Panc1 (cell line): ENCODE measurements around the gene ING2. TPM values are rescaled to one million over a fixed set of nuclear protein-coding genes. Genes with fewer than 3 reads are reported as not detected.

Experiments
- ATAC-seq: fragments of 200-7000 bp; cut with Tn5 transposase; 2 replicates; pipeline ENCODE4 v1.9.1; 2020; ENCODE audit warnings: mild to moderate bottlenecking, moderate library complexity
- BruUV-seq: library from RNA; stranded (reverse); fragments of 400-500 nt; replicated peaks from 2 replicates; lab custom pipeline; 2021; lab: Mats Ljungman, UMichigan
- CTCF ChIA-PET: fragments of 300-600 bp; sonication (Branson Sonifier 250); formaldehyde crosslinking; loops from one replicate; lab custom pipeline; 2022; ENCODE audit warnings: antibody characterized with exemption; lab: Charles Lee
- POLR2A ChIA-PET: fragments of 300-600 bp; sonication (Branson Sonifier 250); formaldehyde crosslinking; loops from one replicate; lab custom pipeline; 2022; ENCODE audit warnings: antibody characterized with exemption; lab: Charles Lee
- DNase-seq: peaks from one replicate; pipeline ENCODE4 v3.0.0-alpha.2; 2010; ENCODE audit warnings: low read depth, low spot score
- H3K27ac ChIP-seq: 2 replicates; pipeline ENCODE4 v1.5.1; 2011; ENCODE audit warnings: mild to moderate bottlenecking, low read length, inconsistent platforms
- H3K27me3 ChIP-seq: fragments of 200-500 bp; sonication (Bioruptor generic); 2 replicates; pipeline ENCODE4 v1.6.0; 2014; ENCODE audit warnings: low read length, inconsistent platforms; ENCODE audit not compliant: control insufficient read depth, insufficient read depth
- H3K36me3 ChIP-seq: fragments of 200-500 bp; sonication (Bioruptor generic); 2 replicates; pipeline ENCODE4 v1.5.1; 2014; ENCODE audit warnings: inconsistent platforms, mild to moderate bottlenecking, low read length, moderate library complexity; ENCODE audit not compliant: control insufficient read depth, insufficient read depth
- H3K4me1 ChIP-seq: 2 replicates; pipeline ENCODE4 v1.5.1; 2011; ENCODE audit warnings: inconsistent platforms, mild to moderate bottlenecking, low read length, moderate library complexity; ENCODE audit not compliant: control insufficient read depth, insufficient read depth
- H3K4me3 ChIP-seq, 2 experiments: 2 replicates each; pipeline ENCODE4 v1.5.1; 2011 to 2012; ENCODE audit warnings: low read depth in 2 of 2, low read length in 2 of 2, mild to moderate bottlenecking in 2 of 2, inconsistent platforms in 1 of 2, moderate library complexity in 1 of 2
- H3K9me3 ChIP-seq: fragments of 200-500 bp; sonication (Bioruptor generic); 2 replicates; pipeline ENCODE4 v1.5.1; 2014; ENCODE audit warnings: low read depth, mild to moderate bottlenecking, inconsistent platforms, low read length, moderate library complexity; ENCODE audit not compliant: control insufficient read depth, insufficient read depth
- POLR2AphosphoS5 ChIP-seq: IDR thresholded peaks from 2 replicates; pipeline ENCODE4 v1.6.1; 2012; ENCODE audit warnings: mild to moderate bottlenecking, low read depth, low read length, moderate library complexity
- SIN3A ChIP-seq: IDR thresholded peaks from 2 replicates; pipeline ENCODE4 v1.6.1; 2012; ENCODE audit warnings: low read depth, mild to moderate bottlenecking, low read length, moderate library complexity, borderline replicate concordance; ENCODE audit not compliant: insufficient read depth
- TCF7L2 ChIP-seq: IDR thresholded peaks from 2 replicates; pipeline ENCODE4 v1.6.1; 2011; ENCODE audit warnings: mild to moderate bottlenecking, low read depth, low read length, inconsistent platforms
- in situ Hi-C: cut with HindIII; loops from 2 replicates; pipeline ENCODE4 v1.10.0; 2016; ENCODE audit warnings: low sequenced_read_pairs, low pct_unique_long_range_greater_than_20kb
- intact Hi-C: fragments of 100-400 bp; cut with micrococcal nuclease; formaldehyde crosslinking; loops from one replicate; pipeline ENCODE4 v1.10.0; 2022; ENCODE audit not compliant: unreplicated experiment
- total RNA-seq: library from RNA; stranded (reverse); gene quantifications from one replicate; pipeline ENCODE4 v1.2.1, GENCODE V29; 2021; ENCODE audit not compliant: unreplicated experiment
- TF ChIP-seq, protein P1 (sequence below): fragments of 450-650 bp; IDR thresholded peaks from 2 replicates; pipeline ENCODE4 v1.5.1; 2017; ENCODE audit warnings: mild to moderate bottlenecking
- TF ChIP-seq, protein P2 (sequence below), 2 experiments: IDR thresholded peaks; 2 replicates each; pipeline ENCODE4 v1.6.1; 2011 to 2012; ENCODE audit warnings: low read depth in 2 of 2, control low read depth in 1 of 2, low read length in 1 of 2, mild to moderate bottlenecking in 1 of 2, moderate library complexity in 1 of 2; ENCODE audit not compliant: insufficient read depth in 1 of 2

ING2 gene
- total RNA-seq, 1 experiment from 2014 or later, result 11.8 TPM

DNA sequence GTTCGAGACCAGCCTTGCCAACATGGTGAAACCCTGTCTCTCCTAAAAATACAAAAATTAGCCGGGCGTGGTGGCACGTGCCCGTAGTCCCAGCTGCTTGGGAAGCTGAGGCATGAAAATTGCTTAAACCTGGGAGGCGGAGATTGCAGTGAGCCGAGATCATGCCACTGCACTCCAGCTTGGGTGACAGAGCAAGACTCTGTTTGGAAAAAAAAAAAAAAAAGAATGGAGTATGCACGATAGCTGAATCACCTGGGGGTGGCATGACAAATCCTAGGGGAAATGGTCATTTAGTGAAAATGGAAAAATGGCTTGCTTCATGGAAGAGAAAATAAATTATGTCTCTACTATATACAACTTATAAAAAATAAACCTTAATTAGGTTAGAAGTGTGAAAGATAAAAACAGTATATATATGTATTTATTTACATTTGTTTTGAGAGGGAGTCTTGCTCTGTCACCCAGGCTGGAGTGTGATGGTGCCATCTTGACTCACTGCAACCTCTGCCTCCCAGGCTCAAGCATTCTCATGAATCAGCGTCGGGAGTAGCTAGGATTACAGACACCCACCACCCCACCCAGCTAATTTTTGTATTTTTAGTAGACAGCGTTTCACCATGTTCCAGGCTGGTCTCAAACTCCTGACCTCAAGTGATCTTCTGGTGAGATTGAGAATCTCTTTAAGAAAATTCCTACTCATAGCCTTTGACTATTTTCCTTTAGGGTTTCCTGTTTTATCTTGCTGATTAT, 19.3 kb upstream of the ING2 start:
- BruUV-seq, result no TSS peak
- TF ChIP-seq, protein P1, sequence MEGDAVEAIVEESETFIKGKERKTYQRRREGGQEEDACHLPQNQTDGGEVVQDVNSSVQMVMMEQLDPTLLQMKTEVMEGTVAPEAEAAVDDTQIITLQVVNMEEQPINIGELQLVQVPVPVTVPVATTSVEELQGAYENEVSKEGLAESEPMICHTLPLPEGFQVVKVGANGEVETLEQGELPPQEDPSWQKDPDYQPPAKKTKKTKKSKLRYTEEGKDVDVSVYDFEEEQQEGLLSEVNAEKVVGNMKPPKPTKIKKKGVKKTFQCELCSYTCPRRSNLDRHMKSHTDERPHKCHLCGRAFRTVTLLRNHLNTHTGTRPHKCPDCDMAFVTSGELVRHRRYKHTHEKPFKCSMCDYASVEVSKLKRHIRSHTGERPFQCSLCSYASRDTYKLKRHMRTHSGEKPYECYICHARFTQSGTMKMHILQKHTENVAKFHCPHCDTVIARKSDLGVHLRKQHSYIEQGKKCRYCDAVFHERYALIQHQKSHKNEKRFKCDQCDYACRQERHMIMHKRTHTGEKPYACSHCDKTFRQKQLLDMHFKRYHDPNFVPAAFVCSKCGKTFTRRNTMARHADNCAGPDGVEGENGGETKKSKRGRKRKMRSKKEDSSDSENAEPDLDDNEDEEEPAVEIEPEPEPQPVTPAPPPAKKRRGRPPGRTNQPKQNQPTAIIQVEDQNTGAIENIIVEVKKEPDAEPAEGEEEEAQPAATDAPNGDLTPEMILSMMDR, result no peak
- TF ChIP-seq POLR2AphosphoS5 (no peak), SIN3A (no peak), TCF7L2 (no peak)
- TF ChIP-seq, protein P2, sequence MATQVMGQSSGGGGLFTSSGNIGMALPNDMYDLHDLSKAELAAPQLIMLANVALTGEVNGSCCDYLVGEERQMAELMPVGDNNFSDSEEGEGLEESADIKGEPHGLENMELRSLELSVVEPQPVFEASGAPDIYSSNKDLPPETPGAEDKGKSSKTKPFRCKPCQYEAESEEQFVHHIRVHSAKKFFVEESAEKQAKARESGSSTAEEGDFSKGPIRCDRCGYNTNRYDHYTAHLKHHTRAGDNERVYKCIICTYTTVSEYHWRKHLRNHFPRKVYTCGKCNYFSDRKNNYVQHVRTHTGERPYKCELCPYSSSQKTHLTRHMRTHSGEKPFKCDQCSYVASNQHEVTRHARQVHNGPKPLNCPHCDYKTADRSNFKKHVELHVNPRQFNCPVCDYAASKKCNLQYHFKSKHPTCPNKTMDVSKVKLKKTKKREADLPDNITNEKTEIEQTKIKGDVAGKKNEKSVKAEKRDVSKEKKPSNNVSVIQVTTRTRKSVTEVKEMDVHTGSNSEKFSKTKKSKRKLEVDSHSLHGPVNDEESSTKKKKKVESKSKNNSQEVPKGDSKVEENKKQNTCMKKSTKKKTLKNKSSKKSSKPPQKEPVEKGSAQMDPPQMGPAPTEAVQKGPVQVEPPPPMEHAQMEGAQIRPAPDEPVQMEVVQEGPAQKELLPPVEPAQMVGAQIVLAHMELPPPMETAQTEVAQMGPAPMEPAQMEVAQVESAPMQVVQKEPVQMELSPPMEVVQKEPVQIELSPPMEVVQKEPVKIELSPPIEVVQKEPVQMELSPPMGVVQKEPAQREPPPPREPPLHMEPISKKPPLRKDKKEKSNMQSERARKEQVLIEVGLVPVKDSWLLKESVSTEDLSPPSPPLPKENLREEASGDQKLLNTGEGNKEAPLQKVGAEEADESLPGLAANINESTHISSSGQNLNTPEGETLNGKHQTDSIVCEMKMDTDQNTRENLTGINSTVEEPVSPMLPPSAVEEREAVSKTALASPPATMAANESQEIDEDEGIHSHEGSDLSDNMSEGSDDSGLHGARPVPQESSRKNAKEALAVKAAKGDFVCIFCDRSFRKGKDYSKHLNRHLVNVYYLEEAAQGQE (IDR thresholded peaks at IDR 0.05; ENCODE audit: insufficient read depth in 1 of 2, low read depth in 2 of 2, low read length in 1 of 2), result no peak
- ATAC-seq, result no peak
- no peak for DNase-seq
- in situ Hi-C loops, result no loop called here
- no peaks in the 10 kb centered on the region for H3K4me1 ChIP-seq
- no peak overlapping the region for H3K4me3 ChIP-seq
- no peak overlapping the region for H3K27ac ChIP-seq
- intact Hi-C loops, result no loop called here
- no peaks in the 10 kb centered on the region for H3K27me3 ChIP-seq
- ChIA-PET CTCF (no interaction called here), POLR2A (interaction anchor here (0.7 kb wide), 1 partner anchor 1298 kb away, joined by 12 read pairs; no protein-coding TSS in a partner anchor)
- no peaks in the 10 kb centered on the region for H3K36me3 ChIP-seq
- no peaks in the 10 kb centered on the region for H3K9me3 ChIP-seq

DNA sequence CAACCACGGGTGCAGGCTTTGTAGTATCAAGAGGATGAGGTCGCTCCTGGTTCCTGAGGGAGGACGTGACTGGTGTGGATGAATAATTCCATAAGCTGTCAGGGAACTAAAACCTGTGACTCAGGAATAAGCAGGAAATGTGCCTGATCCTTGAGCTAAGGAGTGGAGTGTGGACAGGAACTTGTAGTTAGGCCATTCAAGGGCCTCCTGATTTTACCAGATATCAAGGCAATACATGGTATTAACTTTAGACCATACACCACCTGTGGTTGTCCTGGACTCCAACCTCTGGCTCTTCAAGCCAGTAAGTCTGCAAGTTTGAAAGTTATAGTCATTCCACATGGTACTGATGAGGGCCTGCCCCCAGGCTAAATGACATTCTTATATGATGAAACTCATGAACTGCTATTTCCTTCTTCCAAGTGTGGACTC, 12.1 kb upstream of the ING2 start:
- ATAC-seq, result peak; percentile 38; the same call in 1 of the 2 replicates
- no peaks in the 10 kb centered on the region for H3K36me3 ChIP-seq
- CTCF ChIA-PET, result no interaction called here
- intact Hi-C loops, result no loop called here
- in situ Hi-C loops, result no loop called here
- no peak overlapping the region for H3K4me3 ChIP-seq
- no TSS peak for BruUV-seq
- DNase-seq, result no peak
- H3K9me3 ChIP-seq, result no peaks in the 10 kb centered on the region
- POLR2A ChIA-PET, result no interaction called here
- no peak overlapping the region for H3K27ac ChIP-seq
- TF ChIP-seq, protein P2 (IDR thresholded peaks at IDR 0.05; ENCODE audit: insufficient read depth in 1 of 2, low read depth in 2 of 2, low read length in 1 of 2), result no peak
- TF ChIP-seq SIN3A (no peak), TCF7L2 (no peak), POLR2AphosphoS5 (no peak)
- TF ChIP-seq, protein P1, result no peak
- no peaks in the 10 kb centered on the region for H3K27me3 ChIP-seq
- no peaks in the 10 kb centered on the region for H3K4me1 ChIP-seq
